Endodermal cell (in vitro differentiated cells): ENCODE data around the gene NSUN4. TPM values are rescaled to one million over a fixed set of nuclear protein-coding genes. Genes with fewer than 3 reads are reported as not detected.

ENCODE experiments used
- DNase-seq: peaks from one replicate; pipeline ENCODE4 v3.0.0-alpha.2; 2017
- H3K27ac ChIP-seq: 2 replicates; pipeline ENCODE4 v1.5.1; 2013; ENCODE audit warnings: mild to moderate bottlenecking, low read depth, low read length, moderate library complexity
- H3K27me3 ChIP-seq: 2 replicates; pipeline ENCODE4 v1.6.1; 2013; ENCODE audit warnings: mild to moderate bottlenecking, low read length, moderate library complexity; ENCODE audit not compliant: insufficient read depth, control insufficient read depth, poor library complexity, severe bottlenecking
- H3K36me3 ChIP-seq: 2 replicates; pipeline ENCODE4 v1.7.0; 2013; ENCODE audit warnings: mild to moderate bottlenecking, low read length, moderate library complexity; ENCODE audit not compliant: control insufficient read depth, insufficient read depth
- H3K4me1 ChIP-seq: one replicate; pipeline ENCODE4 v1.7.0; 2013; ENCODE audit warnings: low read length; ENCODE audit not compliant: control insufficient read depth, insufficient read depth
- H3K4me3 ChIP-seq: 2 replicates; pipeline ENCODE4 v1.5.1; 2013; ENCODE audit warnings: mild to moderate bottlenecking, low read length, moderate library complexity
- H3K9ac ChIP-seq: 2 replicates; pipeline ENCODE4 v1.6.1; 2013; ENCODE audit warnings: mild to moderate bottlenecking, low read length, moderate library complexity; ENCODE audit not compliant: poor library complexity, severe bottlenecking; ENCODE audit errors: extremely low read depth
- H3K9me3 ChIP-seq: 2 replicates; pipeline ENCODE4 v1.6.1; 2013; ENCODE audit warnings: mild to moderate bottlenecking, low read length, moderate library complexity; ENCODE audit not compliant: control insufficient read depth
- H3K27ac Mint-ChIP-seq: 2 replicates; pipeline ENCODE4 v1.8.0; 2020; ENCODE audit warnings: mixed read lengths
- H3K27me3 Mint-ChIP-seq: 2 replicates; pipeline ENCODE4 v1.8.0; 2021; ENCODE audit warnings: mild to moderate bottlenecking, mixed read lengths; ENCODE audit not compliant: insufficient read depth
- H3K36me3 Mint-ChIP-seq: 2 replicates; pipeline ENCODE4 v1.8.0; 2020; ENCODE audit warnings: low read depth, mixed read lengths
- H3K4me1 Mint-ChIP-seq: 2 replicates; pipeline ENCODE4 v1.8.0; 2020; ENCODE audit warnings: mixed read lengths
- H3K4me3 Mint-ChIP-seq: 2 replicates; pipeline ENCODE4 v1.8.0; 2020; ENCODE audit warnings: mild to moderate bottlenecking, moderate library complexity, mixed read lengths
- H3K9me3 Mint-ChIP-seq: 2 replicates; pipeline ENCODE4 v1.8.0; 2020; ENCODE audit warnings: mild to moderate bottlenecking, mixed read lengths
- CTCF ChIP-seq: fragments of 200-600 bp; sonication (generic); conservative IDR thresholded peaks from 2 replicates; pipeline ENCODE4 v1.5.0; 2021; ENCODE audit warnings: antibody characterized with exemption, mild to moderate bottlenecking
- WGBS, 2 experiments: methylation state at CpG; one replicate each; pipeline versions ENCODE4 v1.1.5 to v1.1.7; 2013; ENCODE audit warnings: missing lambda C conversion rate in 2 of 2, mixed read lengths in 1 of 2; ENCODE audit not compliant: insufficient coverage in 1 of 2, insufficient read length in 1 of 2; 5-methylcytosine and 5-hydroxymethylcytosine counted together
- total RNA-seq, 2 donors: library from RNA; stranded (reverse); fragmentation: NEBNext Ultra II Directional in 1 of 2; extraction: Animal tissue kit (Norgen Biotek cat#: 25700) in 1 of 2; gene quantifications; 2 replicates in 1 of 2; 3 replicates in 1 of 2; pipeline ENCODE4 v1.2.1, GENCODE V29; 2021

NSUN4 gene
- total RNA-seq, 2 donors from 2014 or later, result 16.3 to 19.0 TPM

GRCh38 chr1:46306159-46306530 is 34.5 kb upstream of the NSUN4 start:
- Histone ChIP-seq H3K9ac (no peak overlapping the region), H3K36me3 (peaks cover 39% of the 10 kb centered on the region), H3K4me3 (peak overlapping the region; percentile 47), H3K9me3 (peaks cover 5% of the 10 kb centered on the region), H3K4me1 (no peaks in the 10 kb centered on the region), H3K27me3 (no peaks in the 10 kb centered on the region), H3K27ac (no peak overlapping the region)
- no peak for DNase-seq
- H3K4me3 Mint-ChIP-seq, result peak overlapping the region; percentile 100
- H3K4me1 Mint-ChIP-seq, result peaks cover 15% of the 10 kb centered on the region
- TF ChIP-seq CTCF, result no peak
- no peaks in the 10 kb centered on the region for H3K27me3 Mint-ChIP-seq
- H3K9me3 Mint-ChIP-seq, result no peaks in the 10 kb centered on the region
- WGBS, 2 experiments, result 91 to 100% methylated on average over 1 to 8 of the region's 8 CpGs
- no peak overlapping the region for H3K27ac Mint-ChIP-seq
- H3K36me3 Mint-ChIP-seq, result peaks cover 29% of the 10 kb centered on the region

DNA sequence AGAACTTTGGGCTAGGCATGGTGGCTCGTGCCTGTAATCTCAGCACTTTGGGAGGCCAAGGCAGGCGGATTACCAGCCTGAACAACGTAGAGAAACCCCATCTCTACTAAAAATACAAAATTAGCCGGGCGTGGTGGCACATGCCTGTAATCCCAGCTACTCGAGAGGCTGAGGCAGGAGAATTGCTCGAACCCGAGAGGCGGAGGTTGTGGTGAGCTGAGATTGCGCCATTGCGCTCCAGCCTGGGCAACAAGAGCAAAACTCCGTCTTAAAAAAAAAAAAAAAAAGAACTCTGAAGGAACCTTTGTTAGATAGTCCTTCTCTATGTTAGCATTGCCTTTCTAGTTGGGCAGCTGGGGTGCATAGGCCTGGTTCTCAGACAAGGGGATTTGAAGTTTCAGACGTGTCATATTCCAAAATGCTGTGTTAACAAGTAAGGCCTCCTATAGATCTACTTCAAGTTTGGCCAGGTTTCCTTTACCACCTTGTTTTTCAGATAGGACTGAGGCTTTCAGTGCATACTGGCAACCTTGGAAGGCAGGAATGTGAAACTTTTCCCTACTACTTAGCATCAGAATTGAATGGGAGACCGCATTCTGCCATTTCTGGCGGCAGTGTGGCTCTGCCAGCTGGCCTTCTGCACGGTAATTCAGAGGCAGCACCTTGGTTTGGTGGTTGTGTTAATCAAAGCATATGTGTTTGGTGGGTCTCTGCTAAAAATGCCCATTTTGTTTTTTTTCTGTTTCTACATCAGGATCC is 31.0 kb upstream of the NSUN4 start:
- Mint-ChIP-seq H3K27ac (peak overlapping the region; percentile 2), H3K9me3 (no peaks in the 10 kb centered on the region), H3K4me3 (no peak overlapping the region), H3K27me3 (no peaks in the 10 kb centered on the region), H3K36me3 (peaks cover 60% of the 10 kb centered on the region), H3K4me1 (peaks cover 11% of the 10 kb centered on the region)
- DNase-seq, result no peak
- Histone ChIP-seq H3K9me3 (peaks cover 5% of the 10 kb centered on the region), H3K9ac (no peak overlapping the region), H3K36me3 (peaks cover 71% of the 10 kb centered on the region), H3K27ac (no peak overlapping the region), H3K4me3 (no peak overlapping the region), H3K4me1 (no peaks in the 10 kb centered on the region), H3K27me3 (no peaks in the 10 kb centered on the region)
- TF ChIP-seq CTCF, result no peak
- WGBS, 2 experiments, result 95 to 96% methylated on average over 12 to 16 of the region's 16 CpGs

DNA sequence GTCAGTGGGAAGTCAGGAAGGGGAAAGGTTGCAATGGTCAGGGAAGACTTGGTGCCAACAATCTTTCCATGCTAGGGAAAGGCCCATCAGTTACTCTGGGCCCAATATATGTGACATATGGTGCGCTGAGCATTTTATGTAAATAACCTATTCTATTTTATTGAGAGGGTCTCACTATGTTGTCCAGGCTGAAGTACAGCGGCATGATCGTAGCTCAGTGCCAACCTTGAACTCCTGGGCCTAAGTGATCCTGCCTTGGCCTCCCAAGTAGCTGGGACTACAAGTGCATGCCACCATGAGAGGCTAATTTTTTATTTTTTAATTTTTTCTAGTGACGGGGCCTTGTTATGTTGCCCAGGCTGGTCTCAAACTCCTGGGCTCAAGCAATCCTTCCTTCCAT is 30.3 kb upstream of the NSUN4 start:
- Mint-ChIP-seq H3K27ac (no peak overlapping the region), H3K4me3 (no peak overlapping the region), H3K4me1 (peaks cover 11% of the 10 kb centered on the region), H3K36me3 (peaks cover 64% of the 10 kb centered on the region), H3K9me3 (no peaks in the 10 kb centered on the region), H3K27me3 (no peaks in the 10 kb centered on the region)
- no peak overlapping the region for H3K4me3 ChIP-seq
- TF ChIP-seq CTCF, result no peak
- H3K4me1 ChIP-seq, result no peaks in the 10 kb centered on the region
- peaks cover 75% of the 10 kb centered on the region for H3K36me3 ChIP-seq
- H3K27me3 ChIP-seq, result no peaks in the 10 kb centered on the region
- no peak for DNase-seq
- no peak overlapping the region for H3K27ac ChIP-seq
- WGBS, 2 experiments, result 99 to 100% methylated on average over 3 to 4 of the region's 4 CpGs
- peaks cover 5% of the 10 kb centered on the region for H3K9me3 ChIP-seq
- no peak overlapping the region for H3K9ac ChIP-seq
